CD14-positive monocyte (primary cell): ENCODE data around the gene B3GNT9. TPM values are rescaled to one million over a fixed set of nuclear protein-coding genes. Genes with fewer than 3 reads are reported as not detected.

Experiments
- DNase-seq, 3 donors: peaks; one replicate each; pipeline ENCODE4 v3.0.0-alpha.2; 2011 to 2022
- H2AFZ ChIP-seq: 2 replicates; pipeline ENCODE4 v1.6.0; 2012; ENCODE audit warnings: mild to moderate bottlenecking, low read depth, low read length, inconsistent platforms; ENCODE audit not compliant: insufficient read depth, poor library complexity, severe bottlenecking
- H3K27ac ChIP-seq, 2 donors: 1 replicate in 1 of 2; 2 replicates in 1 of 2; pipeline ENCODE4 v1.5.1; 2012 to 2013; ENCODE audit warnings: low read length in 2 of 2, control low read depth in 1 of 2, inconsistent platforms in 1 of 2, low read depth in 1 of 2, mild to moderate bottlenecking in 1 of 2
- H3K27me3 ChIP-seq, 2 donors: one replicate each; pipeline versions ENCODE4 v1.6.0 to v1.6.1; 2011 to 2013; ENCODE audit warnings: low read length in 2 of 2; ENCODE audit not compliant: control insufficient read depth in 2 of 2, insufficient read depth in 2 of 2
- H3K36me3 ChIP-seq, 2 donors: replicated peaks in 1 of 2; 1 replicate in 1 of 2; 2 replicates in 1 of 2; pipeline versions ENCODE4 v1.5.1 to v1.6.1; 2012 to 2013; ENCODE audit warnings: low read length in 2 of 2, control low read depth in 1 of 2, inconsistent platforms in 1 of 2, mild to moderate bottlenecking in 1 of 2; ENCODE audit not compliant: insufficient read depth in 2 of 2, control insufficient read depth in 1 of 2
- H3K4me1 ChIP-seq, 2 donors: 1 replicate in 1 of 2; 2 replicates in 1 of 2; pipeline versions ENCODE4 v1.5.1 to v1.6.1; 2012 to 2013; ENCODE audit warnings: low read length in 2 of 2, control low read depth in 1 of 2, inconsistent platforms in 1 of 2, mild to moderate bottlenecking in 1 of 2, moderate library complexity in 1 of 2; ENCODE audit not compliant: insufficient read depth in 2 of 2, control insufficient read depth in 1 of 2
- H3K4me2 ChIP-seq: replicated peaks from 2 replicates; pipeline ENCODE3; 2012; ENCODE audit warnings: low read length, moderate library complexity, mild to moderate bottlenecking; ENCODE audit not compliant: poor library complexity, severe bottlenecking; ENCODE audit errors: extremely low read depth
- H3K4me3 ChIP-seq, 3 experiments: fragments of 200-600 bp in 1 of 3; sonication (generic) in 1 of 3; replicated peaks in 1 of 3; 1 replicate in 2 of 3; 2 replicates in 1 of 3; pipeline ENCODE4 v1.5.1; 2011 to 2013; ENCODE audit warnings: low read length in 3 of 3, mild to moderate bottlenecking in 3 of 3, control low read depth in 2 of 3, low read depth in 2 of 3, inconsistent platforms in 1 of 3, moderate library complexity in 1 of 3
- H3K79me2 ChIP-seq: 2 replicates; pipeline ENCODE4 v1.6.0; 2012; ENCODE audit warnings: mild to moderate bottlenecking, control low read depth, inconsistent platforms, low read length, moderate library complexity; ENCODE audit not compliant: insufficient read depth
- H3K9ac ChIP-seq: 2 replicates; pipeline ENCODE4 v1.6.0; 2017; ENCODE audit warnings: low read length, mild to moderate bottlenecking; ENCODE audit not compliant: insufficient read depth, poor library complexity, severe bottlenecking
- H3K9me3 ChIP-seq, 2 donors: replicated peaks in 1 of 2; 1 replicate in 1 of 2; 2 replicates in 1 of 2; pipeline versions ENCODE4 v1.5.1 to v1.6.1; 2012 to 2013; ENCODE audit warnings: low read length in 2 of 2, control low read depth in 1 of 2; ENCODE audit not compliant: control insufficient read depth in 1 of 2, insufficient read depth in 1 of 2
- H4K20me1 ChIP-seq: 2 replicates; pipeline ENCODE4 v1.6.0; 2012; ENCODE audit warnings: mild to moderate bottlenecking, low read length, control low read depth, moderate library complexity; ENCODE audit not compliant: insufficient read depth
- H3K27ac Mint-ChIP-seq, 7 donors: one replicate each; pipeline ENCODE4 v1.8.0; 2020; ENCODE audit warnings: mild to moderate bottlenecking in 7 of 7, mixed read lengths in 7 of 7, moderate library complexity in 6 of 7, inconsistent platforms in 2 of 7
- H3K27me3 Mint-ChIP-seq, 3 donors: one replicate each; pipeline ENCODE4 v1.8.0; 2021 to 2022; ENCODE audit warnings: low read depth in 3 of 3, mild to moderate bottlenecking in 3 of 3, mixed read lengths in 3 of 3, moderate library complexity in 3 of 3, inconsistent platforms in 1 of 3
- H3K36me3 Mint-ChIP-seq, 2 donors: one replicate each; pipeline ENCODE4 v1.8.0; 2020; ENCODE audit warnings: mixed read lengths in 2 of 2, inconsistent platforms in 1 of 2, mild to moderate bottlenecking in 1 of 2
- H3K4me1 Mint-ChIP-seq: one replicate; pipeline ENCODE4 v1.8.0; 2020; ENCODE audit warnings: mild to moderate bottlenecking, mixed read lengths
- H3K4me3 Mint-ChIP-seq, 2 donors: one replicate each; pipeline ENCODE4 v1.8.0; 2020; ENCODE audit warnings: mild to moderate bottlenecking in 2 of 2, mixed read lengths in 2 of 2, moderate library complexity in 1 of 2
- H3K9me3 Mint-ChIP-seq, 7 donors: one replicate each; pipeline ENCODE4 v1.8.0; 2020 to 2022; ENCODE audit warnings: mixed read lengths in 7 of 7, mild to moderate bottlenecking in 6 of 7, moderate library complexity in 6 of 7, inconsistent platforms in 2 of 7
- WGBS: methylation state at CpG from one replicate; pipeline ENCODE4 v1.1.5; 2013; ENCODE audit warnings: missing lambda C conversion rate; ENCODE audit not compliant: insufficient coverage; 5-methylcytosine and 5-hydroxymethylcytosine counted together
- intact Hi-C, 2 donors: fragments of 100-400 bp; cut with micrococcal nuclease; formaldehyde crosslinking; loops; one replicate each; pipeline versions ENCODE4 v1.15.0 to v1.15.1; 2023
- polyA plus RNA-seq, 3 donors: library from polyadenylated mRNA; depleted of rRNA in 1 of 3; unstranded in 2 of 3; stranded (reverse) in 1 of 3; fragments of 300-500 nt in 2 of 3; fragments of >200 nt in 1 of 3; fragmentation: Illumina TruSeq in 2 of 3; gene quantifications; 1 replicate in 2 of 3; 2 replicates in 1 of 3; pipeline ENCODE4 v1.2.3, GENCODE V29; 2012 to 2021
- TF ChIP-seq, protein P1 (sequence below): fragments of 200-600 bp; IDR thresholded peaks from one replicate; pipeline ENCODE4 v1.8.0; 2022; ENCODE audit warnings: antibody characterized with exemption, mild to moderate bottlenecking

Gene B3GNT9
- polyA plus RNA-seq, 3 donors: 0.10 to 0.67 (median 0.20) TPM

DNA sequence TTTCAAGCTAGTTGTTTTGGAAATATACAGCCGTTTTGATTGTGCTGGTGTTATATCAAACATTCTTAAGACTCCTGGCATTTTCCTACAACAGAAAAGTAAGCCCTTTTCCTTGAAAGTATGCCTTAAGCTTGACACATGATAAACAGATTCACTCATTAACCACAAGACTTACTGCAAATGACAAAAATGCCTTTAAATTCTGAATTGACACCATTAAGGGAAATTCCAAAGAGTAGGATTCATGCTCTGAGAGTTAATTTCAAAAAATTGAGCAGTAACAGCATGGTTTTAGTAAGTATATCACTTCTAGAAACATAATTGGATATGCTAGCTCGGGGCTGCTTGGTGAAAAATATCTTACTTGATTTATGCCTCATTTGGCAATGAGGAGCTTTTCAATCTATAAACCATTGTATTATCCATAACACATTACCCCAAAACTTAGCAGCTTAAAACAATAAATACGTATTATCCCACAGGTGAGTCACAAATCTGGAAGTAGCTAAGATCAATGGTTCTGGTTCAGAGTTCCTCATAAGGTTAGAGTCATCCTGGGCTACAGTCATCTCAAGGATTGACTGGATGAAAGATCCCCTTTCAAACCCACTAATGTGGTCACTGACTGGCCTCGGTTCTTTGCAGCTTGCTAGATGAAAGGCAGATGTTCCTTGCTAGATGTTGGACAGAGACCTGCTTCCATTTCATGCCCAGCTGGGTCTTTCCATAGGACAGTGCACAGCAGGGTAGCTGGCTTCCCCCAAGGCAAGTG lies 49.3 kb downstream of the B3GNT9 start:
- Mint-ChIP-seq H3K27ac (no peak overlapping the region), H3K4me1 (peaks cover 25% of the 10 kb centered on the region), H3K36me3 (peaks cover 15 to 36% of the 10 kb centered on the region in 2 donors), H3K4me3 (no peak overlapping the region), H3K9me3 (peaks cover 0 to 3% (median 0%) of the 10 kb centered on the region in 7 donors), H3K27me3 (no peaks in the 10 kb centered on the region)
- Histone ChIP-seq H2AFZ (no peak overlapping the region), H3K36me3 (peaks cover 23 to 49% of the 10 kb centered on the region in 2 donors), H3K27ac (no peak overlapping the region), H3K9me3 (no peaks in the 10 kb centered on the region), H3K4me3 (no peak overlapping the region), H3K4me1 (peaks cover 17 to 22% of the 10 kb centered on the region in 2 donors), H3K4me2 (no peak overlapping the region), H3K9ac (no peak overlapping the region), H3K27me3 (no peaks in the 10 kb centered on the region), H4K20me1 (no peaks in the 10 kb centered on the region), H3K79me2 (no peaks in the 10 kb centered on the region)
- TF ChIP-seq, protein P1, sequence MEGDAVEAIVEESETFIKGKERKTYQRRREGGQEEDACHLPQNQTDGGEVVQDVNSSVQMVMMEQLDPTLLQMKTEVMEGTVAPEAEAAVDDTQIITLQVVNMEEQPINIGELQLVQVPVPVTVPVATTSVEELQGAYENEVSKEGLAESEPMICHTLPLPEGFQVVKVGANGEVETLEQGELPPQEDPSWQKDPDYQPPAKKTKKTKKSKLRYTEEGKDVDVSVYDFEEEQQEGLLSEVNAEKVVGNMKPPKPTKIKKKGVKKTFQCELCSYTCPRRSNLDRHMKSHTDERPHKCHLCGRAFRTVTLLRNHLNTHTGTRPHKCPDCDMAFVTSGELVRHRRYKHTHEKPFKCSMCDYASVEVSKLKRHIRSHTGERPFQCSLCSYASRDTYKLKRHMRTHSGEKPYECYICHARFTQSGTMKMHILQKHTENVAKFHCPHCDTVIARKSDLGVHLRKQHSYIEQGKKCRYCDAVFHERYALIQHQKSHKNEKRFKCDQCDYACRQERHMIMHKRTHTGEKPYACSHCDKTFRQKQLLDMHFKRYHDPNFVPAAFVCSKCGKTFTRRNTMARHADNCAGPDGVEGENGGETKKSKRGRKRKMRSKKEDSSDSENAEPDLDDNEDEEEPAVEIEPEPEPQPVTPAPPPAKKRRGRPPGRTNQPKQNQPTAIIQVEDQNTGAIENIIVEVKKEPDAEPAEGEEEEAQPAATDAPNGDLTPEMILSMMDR: no peak
- 80% methylated on average over 1 of the region's 4 CpGs for WGBS
- intact Hi-C loops: loop anchor here in 1 of 2 donors (10.0 kb wide), 1 partner anchor 77 kb away; the partner anchor contains the start of gene CBFB
- DNase-seq: no peak

DNA sequence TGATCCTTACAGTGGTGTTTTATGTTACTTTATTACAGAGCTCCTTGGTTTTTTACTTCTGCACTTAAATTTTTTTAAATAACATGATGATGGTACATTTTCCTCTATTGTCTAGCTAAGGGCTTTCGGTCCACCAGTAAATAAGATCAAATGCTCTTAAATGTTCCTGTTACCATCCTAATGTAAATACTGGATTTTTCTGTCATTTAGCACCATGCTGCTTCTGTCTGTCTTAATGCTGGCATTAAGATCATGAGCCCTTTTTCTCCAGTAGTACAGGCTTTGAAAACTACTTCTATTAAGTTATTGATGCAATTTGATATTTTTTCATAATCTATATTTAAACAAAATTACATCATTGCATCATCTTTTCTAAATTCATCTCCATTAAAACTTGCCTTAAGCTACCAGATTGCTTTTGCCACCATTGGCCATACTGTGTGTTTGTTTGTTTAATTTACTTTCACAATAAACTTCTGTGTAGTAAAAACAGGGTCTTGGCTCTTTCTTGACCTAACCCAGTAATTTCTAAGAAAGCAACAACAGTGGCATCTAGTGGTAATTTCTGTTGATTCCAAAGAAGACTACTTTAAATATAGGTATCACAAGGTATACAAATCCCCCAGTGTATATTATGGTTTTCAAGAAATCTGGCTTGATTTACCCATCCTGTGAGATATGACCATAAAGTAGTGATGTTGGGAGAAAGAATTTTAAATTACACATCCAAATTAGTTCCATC lies 50.1 kb downstream of the B3GNT9 start:
- H3K27me3 ChIP-seq: no peaks in the 10 kb centered on the region
- Mint-ChIP-seq H3K4me3 (no peak overlapping the region), H3K9me3 (peaks cover 0 to 3% (median 0%) of the 10 kb centered on the region in 7 donors), H3K27ac (no peak overlapping the region), H3K27me3 (no peaks in the 10 kb centered on the region), H3K4me1 (peaks cover 21% of the 10 kb centered on the region), H3K36me3 (peaks cover 15 to 36% of the 10 kb centered on the region in 2 donors)
- H3K4me2 ChIP-seq: no peak overlapping the region
- H2AFZ ChIP-seq: no peak overlapping the region
- H3K79me2 ChIP-seq: no peaks in the 10 kb centered on the region
- no peak for DNase-seq
- no peak overlapping the region for H3K4me3 ChIP-seq
- no CpG with 5 or more reads among the region's 1 CpG for WGBS
- intact Hi-C loops: loop anchor here in 1 of 2 donors (10.0 kb wide), 1 partner anchor 76 kb away; the partner anchor contains the start of gene CBFB
- TF ChIP-seq, protein P1: no peak
- no peak overlapping the region for H3K9ac ChIP-seq
- H3K4me1 ChIP-seq: peaks cover 16 to 19% of the 10 kb centered on the region in 2 donors
- H3K27ac ChIP-seq: no peak overlapping the region
- H3K36me3 ChIP-seq: peaks cover 23 to 49% of the 10 kb centered on the region in 2 donors
- H3K9me3 ChIP-seq: no peaks in the 10 kb centered on the region
- H4K20me1 ChIP-seq: no peaks in the 10 kb centered on the region
